Panc1 (cell line): Measurements from ENCODE around the gene ZNF831. TPM values are rescaled to one million over a fixed set of nuclear protein-coding genes. Genes with fewer than 3 reads are reported as not detected.

Experiments used
- ATAC-seq: fragments of 200-7000 bp; cut with Tn5 transposase; 2 replicates; pipeline ENCODE4 v1.9.1; 2020; ENCODE audit warnings: mild to moderate bottlenecking, moderate library complexity
- BruUV-seq: library from RNA; stranded (reverse); fragments of 400-500 nt; replicated peaks from 2 replicates; lab custom pipeline; 2021; lab: Mats Ljungman, UMichigan
- CTCF ChIA-PET: fragments of 300-600 bp; sonication (Branson Sonifier 250); formaldehyde crosslinking; loops from one replicate; lab custom pipeline; 2022; ENCODE audit warnings: antibody characterized with exemption; lab: Charles Lee
- POLR2A ChIA-PET: fragments of 300-600 bp; sonication (Branson Sonifier 250); formaldehyde crosslinking; loops from one replicate; lab custom pipeline; 2022; ENCODE audit warnings: antibody characterized with exemption; lab: Charles Lee
- DNase-seq: peaks from one replicate; pipeline ENCODE4 v3.0.0-alpha.2; 2010; ENCODE audit warnings: low read depth, low spot score
- H3K27ac ChIP-seq: 2 replicates; pipeline ENCODE4 v1.5.1; 2011; ENCODE audit warnings: mild to moderate bottlenecking, low read length, inconsistent platforms
- H3K27me3 ChIP-seq: fragments of 200-500 bp; sonication (Bioruptor generic); 2 replicates; pipeline ENCODE4 v1.6.0; 2014; ENCODE audit warnings: low read length, inconsistent platforms; ENCODE audit not compliant: control insufficient read depth, insufficient read depth
- H3K36me3 ChIP-seq: fragments of 200-500 bp; sonication (Bioruptor generic); 2 replicates; pipeline ENCODE4 v1.5.1; 2014; ENCODE audit warnings: inconsistent platforms, mild to moderate bottlenecking, low read length, moderate library complexity; ENCODE audit not compliant: control insufficient read depth, insufficient read depth
- H3K4me1 ChIP-seq: 2 replicates; pipeline ENCODE4 v1.5.1; 2011; ENCODE audit warnings: inconsistent platforms, mild to moderate bottlenecking, low read length, moderate library complexity; ENCODE audit not compliant: control insufficient read depth, insufficient read depth
- H3K4me3 ChIP-seq, 2 experiments: 2 replicates each; pipeline ENCODE4 v1.5.1; 2011 to 2012; ENCODE audit warnings: low read depth in 2 of 2, low read length in 2 of 2, mild to moderate bottlenecking in 2 of 2, inconsistent platforms in 1 of 2, moderate library complexity in 1 of 2
- H3K9me3 ChIP-seq: fragments of 200-500 bp; sonication (Bioruptor generic); 2 replicates; pipeline ENCODE4 v1.5.1; 2014; ENCODE audit warnings: low read depth, mild to moderate bottlenecking, inconsistent platforms, low read length, moderate library complexity; ENCODE audit not compliant: control insufficient read depth, insufficient read depth
- CTCF ChIP-seq: fragments of 450-650 bp; IDR thresholded peaks from 2 replicates; pipeline ENCODE4 v1.5.1; 2017; ENCODE audit warnings: mild to moderate bottlenecking
- POLR2AphosphoS5 ChIP-seq: IDR thresholded peaks from 2 replicates; pipeline ENCODE4 v1.6.1; 2012; ENCODE audit warnings: mild to moderate bottlenecking, low read depth, low read length, moderate library complexity
- SIN3A ChIP-seq: IDR thresholded peaks from 2 replicates; pipeline ENCODE4 v1.6.1; 2012; ENCODE audit warnings: low read depth, mild to moderate bottlenecking, low read length, moderate library complexity, borderline replicate concordance; ENCODE audit not compliant: insufficient read depth
- TCF7L2 ChIP-seq: IDR thresholded peaks from 2 replicates; pipeline ENCODE4 v1.6.1; 2011; ENCODE audit warnings: mild to moderate bottlenecking, low read depth, low read length, inconsistent platforms
- in situ Hi-C: cut with HindIII; loops from 2 replicates; pipeline ENCODE4 v1.10.0; 2016; ENCODE audit warnings: low sequenced_read_pairs, low pct_unique_long_range_greater_than_20kb
- intact Hi-C: fragments of 100-400 bp; cut with micrococcal nuclease; formaldehyde crosslinking; loops from one replicate; pipeline ENCODE4 v1.10.0; 2022; ENCODE audit not compliant: unreplicated experiment
- total RNA-seq: library from RNA; stranded (reverse); gene quantifications from one replicate; pipeline ENCODE4 v1.2.1, GENCODE V29; 2021; ENCODE audit not compliant: unreplicated experiment
- TF ChIP-seq, protein P1 (sequence below), 2 experiments: IDR thresholded peaks; 2 replicates each; pipeline ENCODE4 v1.6.1; 2011 to 2012; ENCODE audit warnings: low read depth in 2 of 2, control low read depth in 1 of 2, low read length in 1 of 2, mild to moderate bottlenecking in 1 of 2, moderate library complexity in 1 of 2; ENCODE audit not compliant: insufficient read depth in 1 of 2

The ZNF831 gene
- total RNA-seq, 1 experiment from 2014 or later: 0.03 TPM

- no peak overlapping the region for H3K27ac ChIP-seq
- DNase-seq (no peak), ATAC-seq (no peak)
- 0 out of 2 replicates have a peak, but pooled peaks cover 2% of the 10 kb centered on the region for H3K27me3 ChIP-seq
- BruUV-seq: no TSS peak
- in situ Hi-C loops (no loop called here), intact Hi-C loops (no loop called here)
- TF ChIP-seq, protein P1, sequence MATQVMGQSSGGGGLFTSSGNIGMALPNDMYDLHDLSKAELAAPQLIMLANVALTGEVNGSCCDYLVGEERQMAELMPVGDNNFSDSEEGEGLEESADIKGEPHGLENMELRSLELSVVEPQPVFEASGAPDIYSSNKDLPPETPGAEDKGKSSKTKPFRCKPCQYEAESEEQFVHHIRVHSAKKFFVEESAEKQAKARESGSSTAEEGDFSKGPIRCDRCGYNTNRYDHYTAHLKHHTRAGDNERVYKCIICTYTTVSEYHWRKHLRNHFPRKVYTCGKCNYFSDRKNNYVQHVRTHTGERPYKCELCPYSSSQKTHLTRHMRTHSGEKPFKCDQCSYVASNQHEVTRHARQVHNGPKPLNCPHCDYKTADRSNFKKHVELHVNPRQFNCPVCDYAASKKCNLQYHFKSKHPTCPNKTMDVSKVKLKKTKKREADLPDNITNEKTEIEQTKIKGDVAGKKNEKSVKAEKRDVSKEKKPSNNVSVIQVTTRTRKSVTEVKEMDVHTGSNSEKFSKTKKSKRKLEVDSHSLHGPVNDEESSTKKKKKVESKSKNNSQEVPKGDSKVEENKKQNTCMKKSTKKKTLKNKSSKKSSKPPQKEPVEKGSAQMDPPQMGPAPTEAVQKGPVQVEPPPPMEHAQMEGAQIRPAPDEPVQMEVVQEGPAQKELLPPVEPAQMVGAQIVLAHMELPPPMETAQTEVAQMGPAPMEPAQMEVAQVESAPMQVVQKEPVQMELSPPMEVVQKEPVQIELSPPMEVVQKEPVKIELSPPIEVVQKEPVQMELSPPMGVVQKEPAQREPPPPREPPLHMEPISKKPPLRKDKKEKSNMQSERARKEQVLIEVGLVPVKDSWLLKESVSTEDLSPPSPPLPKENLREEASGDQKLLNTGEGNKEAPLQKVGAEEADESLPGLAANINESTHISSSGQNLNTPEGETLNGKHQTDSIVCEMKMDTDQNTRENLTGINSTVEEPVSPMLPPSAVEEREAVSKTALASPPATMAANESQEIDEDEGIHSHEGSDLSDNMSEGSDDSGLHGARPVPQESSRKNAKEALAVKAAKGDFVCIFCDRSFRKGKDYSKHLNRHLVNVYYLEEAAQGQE (IDR thresholded peaks at IDR 0.05; ENCODE audit: insufficient read depth in 1 of 2, low read depth in 2 of 2, low read length in 1 of 2): no peak
- TF ChIP-seq SIN3A (no peak), CTCF (no peak), TCF7L2 (no peak), POLR2AphosphoS5 (no peak)
- no peaks in the 10 kb centered on the region for H3K36me3 ChIP-seq
- CTCF ChIA-PET: no interaction called here
- no peaks in the 10 kb centered on the region for H3K9me3 ChIP-seq
- H3K4me3 ChIP-seq: no peak overlapping the region
- POLR2A ChIA-PET: no interaction called here
- H3K4me1 ChIP-seq: no peaks in the 10 kb centered on the region
These were observed 28.3 kb downstream of the ZNF831 start for GRCh38 chr20:59191756-59192532.

DNA sequence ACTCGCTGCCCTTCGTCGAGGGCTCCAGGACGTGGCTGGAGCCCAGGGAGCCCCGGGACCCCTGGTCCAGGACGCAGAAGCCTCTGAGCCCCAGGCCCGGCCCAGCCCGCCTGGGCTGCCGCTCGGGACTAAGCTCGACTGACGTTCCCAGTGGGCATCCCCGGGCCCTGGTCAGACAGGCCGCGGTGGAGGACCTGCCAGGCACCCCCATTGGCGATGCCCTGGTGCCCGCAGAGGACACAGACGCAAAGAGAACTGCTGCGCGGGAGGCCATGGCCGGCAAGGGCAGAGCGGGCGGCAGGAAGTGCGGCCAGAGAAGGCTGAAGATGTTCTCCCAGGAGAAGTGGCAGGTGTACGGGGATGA lies 28.9 kb downstream of the ZNF831 start:
- H3K4me3 ChIP-seq: no peak overlapping the region
- CTCF ChIA-PET: no interaction called here
- intact Hi-C loops (no loop called here), in situ Hi-C loops (no loop called here)
- DNase-seq (no peak), ATAC-seq (no peak)
- H3K36me3 ChIP-seq: no peaks in the 10 kb centered on the region
- H3K27ac ChIP-seq: no peak overlapping the region
- BruUV-seq: no TSS peak
- no peaks in the 10 kb centered on the region for H3K9me3 ChIP-seq
- POLR2A ChIA-PET: no interaction called here
- 0 out of 2 replicates have a peak, but pooled peaks cover 2% of the 10 kb centered on the region for H3K27me3 ChIP-seq
- TF ChIP-seq, protein P1 (IDR thresholded peaks at IDR 0.05; ENCODE audit: insufficient read depth in 1 of 2, low read depth in 2 of 2, low read length in 1 of 2): no peak
- TF ChIP-seq SIN3A (no peak), CTCF (no peak), TCF7L2 (no peak), POLR2AphosphoS5 (no peak)
- no peaks in the 10 kb centered on the region for H3K4me1 ChIP-seq
